ENCODE measurements around the gene RAP1GAP2.

The RAP1GAP2 gene

GRCh38 chr17:2803971-2804370 lies 7.7 kb downstream of the RAP1GAP2 start:
- DNase-seq (ENCODE audit: low read depth): no peak
- no peak for TF ChIP-seq CTCF (conservative IDR thresholded peaks at IDR 0.05; ENCODE audit: low read depth, low read length)
- H3K4me3 ChIP-seq (ENCODE audit: low read length): no peak overlapping the region

DNA sequence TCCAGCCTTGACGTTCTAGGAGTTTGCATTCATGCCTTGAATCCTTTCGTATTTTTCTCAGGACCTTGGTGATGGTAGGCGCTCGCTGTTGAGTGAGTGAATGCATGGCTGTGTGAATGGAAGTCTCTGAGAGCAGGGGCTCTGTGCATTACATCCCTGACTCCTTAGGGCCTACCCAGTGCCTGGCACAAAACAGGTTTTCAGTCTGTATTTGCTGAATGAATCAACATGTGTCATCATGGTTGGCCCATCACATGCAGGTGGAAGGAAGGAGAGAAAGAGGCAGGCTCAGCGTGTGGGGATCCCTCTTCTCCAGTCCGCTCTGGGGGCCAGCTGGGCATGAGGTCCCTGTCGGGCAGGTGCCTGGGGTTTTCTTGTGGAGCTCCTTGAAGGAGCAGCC lies 8.7 kb downstream of the RAP1GAP2 start:
- no peak for TF ChIP-seq CTCF (conservative IDR thresholded peaks at IDR 0.05; ENCODE audit: low read depth, low read length)
- no peak for DNase-seq (ENCODE audit: low read depth)
- no peak overlapping the region for H3K4me3 ChIP-seq (ENCODE audit: low read length)

- H3K4me3 ChIP-seq (ENCODE audit: low read length): no peak overlapping the region
- no peak for DNase-seq (ENCODE audit: low read depth)
- TF ChIP-seq CTCF (conservative IDR thresholded peaks at IDR 0.05; ENCODE audit: low read depth, low read length): no peak
These were observed 9.7 kb downstream of the RAP1GAP2 start for GRCh38 chr17:2805961-2806360.

GRCh38 chr17:2808367-2809335 lies 12.4 kb downstream of the RAP1GAP2 start:
- H3K4me3 ChIP-seq (ENCODE audit: low read length): no peak overlapping the region
- no peak for DNase-seq (ENCODE audit: low read depth)
- no peak for TF ChIP-seq CTCF (conservative IDR thresholded peaks at IDR 0.05; ENCODE audit: low read depth, low read length)

DNA sequence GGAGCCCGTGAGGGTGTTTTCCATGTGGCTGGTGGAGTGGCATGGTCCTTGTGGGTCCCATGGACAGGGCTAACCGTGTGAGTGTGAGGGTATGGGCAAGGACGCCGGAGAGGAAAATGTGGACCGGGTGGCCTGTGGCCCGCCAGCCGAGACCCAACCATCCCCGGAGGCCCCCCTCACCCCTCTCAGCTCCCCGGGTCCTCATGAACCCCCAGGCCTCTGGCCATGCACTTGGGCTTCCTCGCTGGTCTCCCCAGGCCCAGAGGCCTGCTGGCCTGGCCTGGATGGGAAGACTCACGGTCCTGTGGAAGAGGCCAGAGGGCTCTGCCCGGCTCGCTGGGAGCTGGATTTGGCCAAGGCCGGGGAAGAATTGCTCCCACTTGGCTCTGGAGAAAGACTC lies 13.1 kb downstream of the RAP1GAP2 start:
- no peak for DNase-seq (ENCODE audit: low read depth)
- TF ChIP-seq CTCF (conservative IDR thresholded peaks at IDR 0.05; ENCODE audit: low read depth, low read length): no peak
- H3K4me3 ChIP-seq (ENCODE audit: low read length): no peak overlapping the region

DNA sequence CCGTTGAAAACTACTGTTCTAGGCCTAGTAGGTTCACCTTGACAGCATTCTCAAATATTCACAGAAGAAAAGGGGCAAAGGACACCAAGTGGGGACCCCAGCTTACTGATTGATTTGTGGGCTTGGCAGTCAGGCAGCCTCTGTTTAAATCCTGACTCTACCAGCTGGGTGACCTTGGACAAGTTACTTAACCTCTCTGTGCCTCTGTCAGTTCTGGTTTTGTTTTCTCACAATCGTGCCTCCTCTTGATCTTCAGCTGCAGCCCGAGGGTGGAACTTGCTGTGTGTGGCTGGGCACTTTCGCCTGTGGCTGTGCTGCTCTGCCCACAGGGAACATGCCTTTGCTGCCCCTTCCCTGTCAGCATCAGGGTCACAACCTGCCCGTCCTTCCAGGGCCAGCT lies 17.8 kb downstream of the RAP1GAP2 start:
- no peak for DNase-seq (ENCODE audit: low read depth)
- H3K4me3 ChIP-seq (ENCODE audit: low read length): no peak overlapping the region
- no peak for TF ChIP-seq CTCF (conservative IDR thresholded peaks at IDR 0.05; ENCODE audit: low read depth, low read length)

Data from retinal pigment epithelial cell (primary cell).